ENCODE data around the gene ADAM17.
A peak's percentile ranks its signal among the peaks of the same experiment; 100 is the strongest.

- TF ChIP-seq CTCF (IDR thresholded peaks at IDR 0.05), result no peak
- TF ChIP-seq POLR2AphosphoS5 (IDR thresholded peaks at IDR 0.05), result peak in 2 of 4 donors; percentile 7 to 44
These were observed 81.7 kb downstream of the ADAM17 start for GRCh38 chr2:9473985-9474360.
